ENCODE data around the gene GREB1. TPM values are rescaled to one million over a fixed set of nuclear protein-coding genes. Genes with fewer than 3 reads are reported as not detected.

Gene GREB1
- total RNA-seq, 1 experiment from 2014 or later = 0.37 TPM

DNA sequence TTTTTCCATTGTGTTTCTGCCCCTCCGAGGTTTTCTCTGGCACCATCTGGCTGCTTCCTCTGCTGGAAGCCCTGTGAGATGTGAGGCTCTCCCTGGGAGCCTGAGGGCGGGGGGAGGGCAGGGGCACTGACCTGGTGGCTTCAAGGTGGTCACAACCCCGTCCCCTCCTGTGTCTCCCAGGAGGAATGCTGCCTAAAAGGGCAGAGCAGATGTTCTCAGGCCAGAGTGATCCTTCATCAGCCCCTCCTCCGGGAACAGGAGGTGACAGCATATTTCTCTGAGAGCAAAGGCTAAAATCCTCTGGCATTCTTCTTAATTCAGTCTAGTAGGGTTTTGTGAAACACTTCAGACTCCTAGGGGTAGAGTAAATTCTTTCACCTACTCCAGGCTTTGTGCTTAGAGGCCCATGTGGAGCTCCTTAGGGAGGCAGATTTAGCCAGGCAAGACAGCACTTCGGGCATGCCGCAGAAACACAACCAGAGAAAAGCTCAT, 18.3 kb upstream of the GREB1 start:
- Histone ChIP-seq H4K20me1 (ENCODE audit: insufficient read depth) (no peaks in the 10 kb centered on the region), H3K27ac (no peak overlapping the region), H2AFZ (no peak overlapping the region), H3K79me2 (ENCODE audit: low read depth) (no peaks in the 10 kb centered on the region), H3K4me3 (no peak overlapping the region), H3K27me3 (ENCODE audit: insufficient read depth, low read depth) (peaks cover 74% of the 10 kb centered on the region), H3K9me2 (ENCODE audit: insufficient read depth) (no peaks in the 10 kb centered on the region), H3K36me3 (ENCODE audit: low read depth) (no peaks in the 10 kb centered on the region), H3K9me3 (ENCODE audit: insufficient read depth, low read depth) (no peaks in the 10 kb centered on the region), H3F3A (ENCODE audit: insufficient read depth, low read depth) (no peaks in the 10 kb centered on the region), H3K4me1 (replicated peaks; ENCODE audit: insufficient read depth) (no peaks in the 10 kb centered on the region), H3K4me2 (no peak overlapping the region)
- no TSS peak for BruUV-seq (replicated peaks)
- TF ChIP-seq EZH2 (IDR thresholded peaks at IDR 0.05; ENCODE audit: low read depth) = no peak
- TF ChIP-seq, protein P1, sequence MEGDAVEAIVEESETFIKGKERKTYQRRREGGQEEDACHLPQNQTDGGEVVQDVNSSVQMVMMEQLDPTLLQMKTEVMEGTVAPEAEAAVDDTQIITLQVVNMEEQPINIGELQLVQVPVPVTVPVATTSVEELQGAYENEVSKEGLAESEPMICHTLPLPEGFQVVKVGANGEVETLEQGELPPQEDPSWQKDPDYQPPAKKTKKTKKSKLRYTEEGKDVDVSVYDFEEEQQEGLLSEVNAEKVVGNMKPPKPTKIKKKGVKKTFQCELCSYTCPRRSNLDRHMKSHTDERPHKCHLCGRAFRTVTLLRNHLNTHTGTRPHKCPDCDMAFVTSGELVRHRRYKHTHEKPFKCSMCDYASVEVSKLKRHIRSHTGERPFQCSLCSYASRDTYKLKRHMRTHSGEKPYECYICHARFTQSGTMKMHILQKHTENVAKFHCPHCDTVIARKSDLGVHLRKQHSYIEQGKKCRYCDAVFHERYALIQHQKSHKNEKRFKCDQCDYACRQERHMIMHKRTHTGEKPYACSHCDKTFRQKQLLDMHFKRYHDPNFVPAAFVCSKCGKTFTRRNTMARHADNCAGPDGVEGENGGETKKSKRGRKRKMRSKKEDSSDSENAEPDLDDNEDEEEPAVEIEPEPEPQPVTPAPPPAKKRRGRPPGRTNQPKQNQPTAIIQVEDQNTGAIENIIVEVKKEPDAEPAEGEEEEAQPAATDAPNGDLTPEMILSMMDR (conservative IDR thresholded peaks at IDR 0.05) = no peak
- ChIA-PET POLR2A (ENCODE audit: unreplicated experiment) (no interaction called here), CTCF (no interaction called here)
- intact Hi-C loops (cut with micrococcal nuclease; ENCODE audit: unreplicated experiment) = no loop called here
- no peak for DNase-seq

DNA sequence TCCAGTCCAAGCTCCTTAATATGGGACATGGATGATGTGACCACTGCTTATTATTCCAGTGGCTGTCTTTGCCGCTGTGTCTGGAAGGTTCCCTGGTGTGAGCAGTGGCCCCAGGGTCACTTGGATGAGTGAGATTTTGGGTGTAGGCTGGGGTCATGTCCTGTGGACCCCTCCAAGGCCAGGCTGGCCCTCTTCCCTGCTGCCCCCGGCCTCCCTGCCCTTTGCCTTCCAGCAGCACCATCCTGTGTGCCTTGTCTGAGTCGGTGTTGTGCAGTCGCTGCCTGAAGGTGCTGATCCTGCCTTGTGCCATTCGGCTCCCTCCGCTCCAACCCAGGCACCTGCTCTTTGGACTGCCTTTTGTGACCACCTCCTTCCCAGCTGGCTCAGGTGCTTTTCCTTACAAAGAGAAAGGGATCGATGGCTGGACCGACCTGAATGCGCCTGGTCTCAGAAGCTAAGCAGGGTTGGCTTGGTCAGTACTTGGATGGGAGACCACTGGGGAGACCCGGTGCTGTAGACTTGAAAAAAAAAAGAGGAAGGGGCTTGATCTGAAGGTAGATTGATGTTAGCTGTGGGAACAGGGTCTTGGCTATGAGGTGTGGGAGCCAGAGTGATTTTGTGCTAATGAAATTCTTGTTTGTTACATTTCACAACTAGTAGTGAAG, 16.7 kb upstream of the GREB1 start:
- Histone ChIP-seq H2AFZ (no peak overlapping the region), H3K36me3 (ENCODE audit: low read depth) (no peaks in the 10 kb centered on the region), H3K27ac (no peak overlapping the region), H3K9me3 (ENCODE audit: insufficient read depth, low read depth) (no peaks in the 10 kb centered on the region), H3K27me3 (ENCODE audit: insufficient read depth, low read depth) (peaks cover 69% of the 10 kb centered on the region), H3K4me1 (replicated peaks; ENCODE audit: insufficient read depth) (no peaks in the 10 kb centered on the region), H3K4me2 (no peak overlapping the region), H4K20me1 (ENCODE audit: insufficient read depth) (no peaks in the 10 kb centered on the region), H3K9me2 (ENCODE audit: insufficient read depth) (no peaks in the 10 kb centered on the region), H3K79me2 (ENCODE audit: low read depth) (no peaks in the 10 kb centered on the region), H3K4me3 (no peak overlapping the region), H3F3A (ENCODE audit: insufficient read depth, low read depth) (no peaks in the 10 kb centered on the region)
- DNase-seq = no peak
- TF ChIP-seq, protein P1 (conservative IDR thresholded peaks at IDR 0.05) = no peak
- intact Hi-C loops (cut with micrococcal nuclease; ENCODE audit: unreplicated experiment) = no loop called here
- no TSS peak for BruUV-seq (replicated peaks)
- ChIA-PET CTCF (no interaction called here), POLR2A (ENCODE audit: unreplicated experiment) (no interaction called here)

DNA sequence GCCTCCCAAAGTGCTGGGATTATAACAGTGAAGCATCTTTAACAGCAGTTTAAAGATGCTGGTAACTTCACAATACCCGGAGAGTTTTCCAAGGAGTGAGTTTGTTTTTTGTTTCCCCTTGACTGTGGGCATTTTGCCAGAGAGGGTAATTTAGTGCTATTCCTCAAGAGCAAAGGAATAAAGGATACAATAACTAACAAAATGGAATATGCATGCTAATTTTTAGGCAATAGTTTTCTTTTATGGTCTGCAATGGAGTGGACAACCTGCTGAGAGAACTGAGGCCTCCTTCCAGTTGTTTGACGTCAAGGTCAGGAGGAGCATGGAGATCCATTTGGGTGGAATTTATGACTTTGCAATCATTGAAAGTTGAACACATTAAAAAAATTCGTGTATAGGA, 15.9 kb upstream of the GREB1 start:
- peaks cover 69% of the 10 kb centered on the region for H3K27me3 ChIP-seq (ENCODE audit: insufficient read depth, low read depth)
- POLR2A ChIA-PET (ENCODE audit: unreplicated experiment) = no interaction called here

More for the DNA sequence above, 15.9 kb upstream of the GREB1 start:
- BruUV-seq (replicated peaks) = no TSS peak
- H3K4me1 ChIP-seq (replicated peaks; ENCODE audit: insufficient read depth) = no peaks in the 10 kb centered on the region
- no peak overlapping the region for H3K4me3 ChIP-seq
- H3K4me2 ChIP-seq = no peak overlapping the region
- H4K20me1 ChIP-seq (ENCODE audit: insufficient read depth) = no peaks in the 10 kb centered on the region
- H3K9me2 ChIP-seq (ENCODE audit: insufficient read depth) = no peaks in the 10 kb centered on the region
- no peaks in the 10 kb centered on the region for H3K79me2 ChIP-seq (ENCODE audit: low read depth)
- CTCF ChIA-PET = no interaction called here
- no peak overlapping the region for H2AFZ ChIP-seq
- DNase-seq = no peak
- TF ChIP-seq, protein P1 (conservative IDR thresholded peaks at IDR 0.05) = no peak
- H3K27ac ChIP-seq = no peak overlapping the region
- no peaks in the 10 kb centered on the region for H3K36me3 ChIP-seq (ENCODE audit: low read depth)
- H3F3A ChIP-seq (ENCODE audit: insufficient read depth, low read depth) = no peaks in the 10 kb centered on the region
- intact Hi-C loops (cut with micrococcal nuclease; ENCODE audit: unreplicated experiment) = no loop called here
- no peaks in the 10 kb centered on the region for H3K9me3 ChIP-seq (ENCODE audit: insufficient read depth, low read depth)
